ENCODE measurements around the gene SLC26A2. TPM values are rescaled to one million over a fixed set of nuclear protein-coding genes. Genes with fewer than 3 reads are reported as not detected.

The SLC26A2 gene
- polyA plus RNA-seq, 1 experiment: 9.7 TPM

DNA sequence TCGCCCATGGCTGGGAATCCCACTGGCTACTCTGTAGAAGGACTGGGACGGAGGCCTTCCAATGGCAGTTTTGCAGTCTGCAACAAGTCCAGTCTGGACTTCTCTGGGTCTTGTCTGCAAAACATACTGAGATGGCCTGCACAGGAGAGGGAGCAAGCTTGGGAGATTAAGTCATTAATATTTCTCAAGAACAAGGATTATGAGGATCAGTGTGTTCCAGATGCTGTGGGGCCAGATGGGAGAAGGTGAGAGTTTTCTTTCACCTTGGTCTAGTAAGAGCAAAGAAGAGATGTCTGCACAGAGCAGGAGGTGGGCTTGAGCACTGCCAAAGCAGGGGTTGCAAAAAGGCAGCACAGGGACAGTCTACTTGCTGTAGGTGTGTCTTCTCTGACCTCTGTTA lies 15.9 kb upstream of the SLC26A2 start, which contains the start of gene PDE6A:
Gene PDE6A (minus strand): TSS at position 128 of the 400 bp plus-strand sequence. CDS start 120 bp downstream, at position 8.
- CTCF ChIA-PET: no interaction called here
- POLR2A ChIA-PET: no interaction called here
- Histone ChIP-seq H3K27me3 (ENCODE audit: control insufficient read depth, insufficient read depth, low read length) (peaks cover 5% of the 10 kb centered on the region), H3K9me3 (ENCODE audit: control insufficient read depth, insufficient read depth, low read length) (no peaks in the 10 kb centered on the region), H3K27ac (ENCODE audit: low read depth, low read length) (no peak within 1 kb of the TSS), H3K4me3 (ENCODE audit: low read depth, low read length) (no peak within 1 kb of the TSS)
- TF ChIP-seq, protein P1, sequence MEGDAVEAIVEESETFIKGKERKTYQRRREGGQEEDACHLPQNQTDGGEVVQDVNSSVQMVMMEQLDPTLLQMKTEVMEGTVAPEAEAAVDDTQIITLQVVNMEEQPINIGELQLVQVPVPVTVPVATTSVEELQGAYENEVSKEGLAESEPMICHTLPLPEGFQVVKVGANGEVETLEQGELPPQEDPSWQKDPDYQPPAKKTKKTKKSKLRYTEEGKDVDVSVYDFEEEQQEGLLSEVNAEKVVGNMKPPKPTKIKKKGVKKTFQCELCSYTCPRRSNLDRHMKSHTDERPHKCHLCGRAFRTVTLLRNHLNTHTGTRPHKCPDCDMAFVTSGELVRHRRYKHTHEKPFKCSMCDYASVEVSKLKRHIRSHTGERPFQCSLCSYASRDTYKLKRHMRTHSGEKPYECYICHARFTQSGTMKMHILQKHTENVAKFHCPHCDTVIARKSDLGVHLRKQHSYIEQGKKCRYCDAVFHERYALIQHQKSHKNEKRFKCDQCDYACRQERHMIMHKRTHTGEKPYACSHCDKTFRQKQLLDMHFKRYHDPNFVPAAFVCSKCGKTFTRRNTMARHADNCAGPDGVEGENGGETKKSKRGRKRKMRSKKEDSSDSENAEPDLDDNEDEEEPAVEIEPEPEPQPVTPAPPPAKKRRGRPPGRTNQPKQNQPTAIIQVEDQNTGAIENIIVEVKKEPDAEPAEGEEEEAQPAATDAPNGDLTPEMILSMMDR (IDR thresholded peaks at IDR 0.05; ENCODE audit: low read depth, low read length): no peak
- no peak for DNase-seq (ENCODE audit: low read depth, low spot score)

GRCh38 chr5:149946118-149946517 lies 14.4 kb upstream of the SLC26A2 start:
- no peak for DNase-seq (ENCODE audit: low read depth, low spot score)
- TF ChIP-seq, protein P1 (IDR thresholded peaks at IDR 0.05; ENCODE audit: low read depth, low read length): no peak
- Histone ChIP-seq H3K9me3 (ENCODE audit: control insufficient read depth, insufficient read depth, low read length) (no peaks in the 10 kb centered on the region), H3K27me3 (ENCODE audit: control insufficient read depth, insufficient read depth, low read length) (peaks cover 5% of the 10 kb centered on the region), H3K27ac (ENCODE audit: low read depth, low read length) (no peak overlapping the region), H3K4me3 (ENCODE audit: low read depth, low read length) (no peak overlapping the region)
- CTCF ChIA-PET: interaction anchor here (3.4 kb wide), 1 partner anchor 15 kb away, joined by 17 read pairs; the partner anchor contains the start of gene SLC26A2
- POLR2A ChIA-PET: no interaction called here

DNA sequence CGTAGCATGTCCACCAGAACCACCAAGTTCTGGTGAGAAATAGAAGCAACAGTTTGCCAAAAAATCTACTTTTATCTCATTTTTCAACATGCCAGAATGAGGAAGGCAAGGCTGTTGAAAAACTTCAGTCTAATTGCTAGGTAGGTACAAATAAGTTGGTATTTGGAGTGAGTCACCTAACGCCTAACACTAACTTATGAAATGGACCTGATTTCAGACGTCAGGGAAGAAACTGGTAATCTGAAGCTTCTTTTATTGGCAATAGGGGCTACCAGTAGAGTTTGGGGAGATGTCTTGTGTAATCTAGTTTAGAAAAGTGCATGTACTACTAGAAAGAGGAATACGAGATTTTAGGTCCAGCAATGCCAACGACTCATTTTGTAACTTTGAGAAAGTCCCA lies 11.6 kb upstream of the SLC26A2 start:
- no peak overlapping the region for H3K27ac ChIP-seq (ENCODE audit: low read depth, low read length)
- TF ChIP-seq, protein P1 (IDR thresholded peaks at IDR 0.05; ENCODE audit: low read depth, low read length): no peak
- peaks cover 5% of the 10 kb centered on the region for H3K27me3 ChIP-seq (ENCODE audit: control insufficient read depth, insufficient read depth, low read length)
- no peak for DNase-seq (ENCODE audit: low read depth, low spot score)
- ChIA-PET CTCF (interaction anchor here (0.7 to 3.4 kb wide), 3 partner anchors 10 to 27 kb away, joined by 3 to 17 read pairs (median 3); partner anchors contain the start of gene SLC26A2), POLR2A (no interaction called here)
- H3K4me3 ChIP-seq (ENCODE audit: low read depth, low read length): no peak overlapping the region
- H3K9me3 ChIP-seq (ENCODE audit: control insufficient read depth, insufficient read depth, low read length): no peaks in the 10 kb centered on the region

DNA sequence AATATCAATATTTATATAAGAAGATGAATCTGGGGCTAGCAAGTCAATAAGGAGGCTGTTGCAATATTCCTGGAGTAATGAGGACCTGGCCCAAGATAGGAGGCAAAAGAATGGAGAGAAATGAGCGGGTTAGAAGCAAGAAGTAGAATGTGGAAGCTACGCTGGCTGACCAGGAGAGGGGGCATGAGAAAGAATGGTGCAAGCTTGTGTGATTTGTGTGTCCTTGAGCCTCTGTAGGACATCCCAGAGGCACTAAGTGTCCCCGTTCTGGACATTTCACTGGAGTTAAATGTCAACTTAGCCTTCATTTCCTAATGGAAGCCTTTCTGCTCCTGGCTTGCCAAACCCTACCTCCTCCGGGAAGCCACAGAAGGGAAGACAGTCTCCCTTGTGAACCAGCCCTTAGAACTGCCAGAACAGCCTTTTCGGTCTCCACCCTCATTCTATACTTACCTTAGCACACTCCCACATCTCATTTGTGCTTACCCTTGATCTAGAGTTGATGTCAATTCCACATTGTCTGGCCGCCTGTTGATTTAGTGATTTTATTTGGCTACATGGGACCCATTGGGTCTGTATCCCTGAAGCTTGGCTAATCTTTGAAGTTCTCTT lies 9.3 kb upstream of the SLC26A2 start:
- DNase-seq (ENCODE audit: low read depth, low spot score): no peak
- Histone ChIP-seq H3K27ac (ENCODE audit: low read depth, low read length) (no peak overlapping the region), H3K9me3 (ENCODE audit: control insufficient read depth, insufficient read depth, low read length) (no peaks in the 10 kb centered on the region), H3K27me3 (ENCODE audit: control insufficient read depth, insufficient read depth, low read length) (peaks cover 7% of the 10 kb centered on the region), H3K4me3 (ENCODE audit: low read depth, low read length) (no peak overlapping the region)
- CTCF ChIA-PET: interaction anchor here (1.5 to 2.7 kb wide), 2 partner anchors 11 to 114 kb away, joined by 4 to 13 read pairs; no protein-coding TSS in a partner anchor
- POLR2A ChIA-PET: no interaction called here
- TF ChIP-seq, protein P1 (IDR thresholded peaks at IDR 0.05; ENCODE audit: low read depth, low read length): no peak

- no peak for DNase-seq (ENCODE audit: low read depth, low spot score)
- H3K9me3 ChIP-seq (ENCODE audit: control insufficient read depth, insufficient read depth, low read length): no peaks in the 10 kb centered on the region
- ChIA-PET CTCF (no interaction called here), POLR2A (no interaction called here)
- peaks cover 3% of the 10 kb centered on the region for H3K27me3 ChIP-seq (ENCODE audit: control insufficient read depth, insufficient read depth, low read length)
- TF ChIP-seq, protein P1 (IDR thresholded peaks at IDR 0.05; ENCODE audit: low read depth, low read length): no peak
- no peak overlapping the region for H3K4me3 ChIP-seq (ENCODE audit: low read depth, low read length)
- H3K27ac ChIP-seq (ENCODE audit: low read depth, low read length): no peak overlapping the region
Measured at GRCh38 chr5:149953436-149954121, 7.0 kb upstream of the SLC26A2 start.
